Stimulated activated CD4-positive, alpha-beta T cell treated with anti-CD3 and anti-CD28 coated beads, Interleukin-12 subunit alpha, Interleukin-12 subunit beta, amount 100 ng/mL, for 4 hours (primary cell): ENCODE data around the gene PCDHB4.
"Not testable (repeated sequence)": the region's sequence is repeated elsewhere in the genome, so short reads cannot be mapped to it uniquely, and the experiment has no call there.

ENCODE experiments used
- DNase-seq: peaks from one replicate; pipeline ENCODE4 v3.0.0-alpha.2; 2020

The PCDHB4 gene

DNA sequence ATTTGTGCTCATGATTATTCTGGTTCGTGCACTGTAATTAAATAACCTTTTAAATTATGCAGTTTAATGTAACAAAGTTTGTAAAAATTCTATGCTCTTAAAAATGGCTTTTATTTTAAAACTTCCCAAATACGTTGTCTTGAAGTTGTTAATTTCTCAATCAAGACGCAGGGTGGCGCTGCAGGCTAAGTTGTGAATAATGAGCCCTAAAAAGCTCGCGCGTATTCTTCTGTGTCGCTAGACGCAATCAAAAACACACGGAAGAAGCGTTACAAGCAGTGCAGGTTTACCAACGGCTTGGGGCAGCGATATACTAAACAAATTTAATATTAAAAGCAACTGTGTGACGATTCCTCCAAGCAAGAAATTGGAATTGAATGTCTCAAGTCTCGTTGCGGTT is at the start of gene PCDHB4:
TSS of gene PCDHB4 (plus strand) at position 256 of the 400 bp plus-strand sequence. CDS start 181 bp downstream, outside the sequence.
- no peak for DNase-seq

GRCh38 chr5:141077826-141078225 is 43.8 kb upstream of the PCDHB4 start:
- no peak for DNase-seq

- DNase-seq = no peak
These were observed 39.4 kb upstream of the PCDHB4 start for GRCh38 chr5:141082228-141082627.

- DNase-seq = peak; percentile 11
These were observed 37.1 kb upstream of the PCDHB4 start for GRCh38 chr5:141084487-141084989.

DNA sequence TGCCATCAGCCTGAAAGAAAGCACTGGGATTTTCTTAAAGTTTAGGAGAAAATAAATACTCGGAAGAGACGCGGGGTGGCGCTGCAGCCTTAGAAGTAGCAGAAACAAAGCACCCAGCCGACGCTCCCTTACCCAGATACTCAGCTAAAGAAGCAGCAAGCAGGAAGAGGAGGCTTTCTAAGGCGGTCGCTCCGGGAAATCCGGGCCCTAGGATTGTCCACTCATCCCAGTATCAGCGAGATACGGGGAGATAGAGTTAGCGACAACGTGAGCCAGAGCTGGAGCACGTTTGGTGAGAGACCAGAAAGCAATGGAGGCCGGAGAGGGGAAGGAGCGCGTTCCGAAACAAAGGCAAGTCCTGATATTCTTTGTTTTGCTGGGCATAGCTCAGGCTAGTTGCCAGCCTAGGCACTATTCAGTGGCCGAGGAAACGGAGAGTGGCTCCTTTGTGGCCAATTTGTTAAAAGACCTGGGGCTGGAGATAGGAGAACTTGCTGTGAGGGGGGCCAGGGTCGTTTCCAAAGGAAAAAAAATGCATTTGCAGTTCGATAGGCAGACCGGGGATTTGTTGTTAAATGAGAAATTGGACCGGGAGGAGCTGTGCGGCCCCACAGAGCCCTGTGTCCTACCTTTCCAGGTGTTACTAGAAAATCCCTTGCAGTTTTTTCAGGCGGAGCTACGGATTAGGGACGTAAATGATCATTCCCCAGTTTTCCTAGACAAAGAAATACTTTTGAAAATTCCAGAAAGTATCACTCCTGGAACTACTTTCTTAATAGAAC is 26.9 kb upstream of the PCDHB4 start, which contains the start of gene PCDHB2:
TSS of gene PCDHB2 (plus strand) at position 135 of the 782 bp plus-strand sequence. CDS start at position 311, 176 bp downstream.
- DNase-seq = no peak

DNA sequence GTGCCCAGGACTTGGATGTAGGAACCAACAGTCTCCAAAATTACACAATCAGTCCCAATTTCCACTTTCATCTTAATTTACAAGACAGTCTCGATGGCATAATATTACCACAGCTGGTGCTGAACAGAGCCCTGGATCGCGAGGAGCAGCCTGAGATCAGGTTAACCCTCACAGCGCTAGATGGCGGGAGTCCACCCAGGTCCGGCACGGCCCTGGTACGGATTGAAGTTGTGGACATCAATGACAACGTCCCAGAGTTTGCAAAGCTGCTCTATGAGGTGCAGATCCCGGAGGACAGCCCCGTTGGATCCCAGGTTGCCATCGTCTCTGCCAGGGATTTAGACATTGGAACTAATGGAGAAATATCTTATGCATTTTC is 26.4 kb upstream of the PCDHB4 start:
- DNase-seq = no peak

- DNase-seq = not testable (repeated sequence)
These were observed 25.4 kb upstream of the PCDHB4 start for GRCh38 chr5:141096181-141096580.

GRCh38 chr5:141096586-141096985 is 25.0 kb upstream of the PCDHB4 start:
- DNase-seq = not testable (repeated sequence)

- DNase-seq = no peak
These were observed 21.3 kb upstream of the PCDHB4 start, which contains the start of gene PCDHB3 for GRCh38 chr5:141100243-141100805. Gene PCDHB3, plus strand, starts transcription at chr5:141100473. Its CDS starts 177 bp downstream, at chr5:141100650.

GRCh38 chr5:141101059-141101458 is 20.6 kb upstream of the PCDHB4 start:
- DNase-seq = no peak

DNA sequence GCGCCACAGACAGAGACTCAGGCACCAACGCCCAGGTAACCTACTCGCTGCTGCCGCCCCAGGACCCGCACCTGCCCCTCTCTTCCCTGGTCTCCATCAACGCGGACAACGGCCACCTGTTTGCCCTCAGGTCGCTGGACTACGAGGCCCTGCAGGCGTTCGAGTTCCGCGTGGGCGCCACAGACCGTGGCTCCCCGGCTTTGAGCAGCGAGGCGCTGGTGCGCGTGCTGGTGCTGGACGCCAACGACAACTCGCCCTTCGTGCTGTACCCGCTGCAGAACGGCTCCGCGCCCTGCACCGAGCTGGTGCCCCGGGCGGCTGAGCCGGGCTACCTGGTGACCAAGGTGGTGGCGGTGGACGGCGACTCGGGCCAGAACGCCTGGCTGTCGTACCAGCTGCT is 19.5 kb upstream of the PCDHB4 start:
- DNase-seq = not testable (repeated sequence)

- DNase-seq = not testable (repeated sequence)
These were observed 19.1 kb upstream of the PCDHB4 start for GRCh38 chr5:141102471-141102870.

- no peak for DNase-seq
These were observed 16.3 kb upstream of the PCDHB4 start for GRCh38 chr5:141105350-141105749.

DNA sequence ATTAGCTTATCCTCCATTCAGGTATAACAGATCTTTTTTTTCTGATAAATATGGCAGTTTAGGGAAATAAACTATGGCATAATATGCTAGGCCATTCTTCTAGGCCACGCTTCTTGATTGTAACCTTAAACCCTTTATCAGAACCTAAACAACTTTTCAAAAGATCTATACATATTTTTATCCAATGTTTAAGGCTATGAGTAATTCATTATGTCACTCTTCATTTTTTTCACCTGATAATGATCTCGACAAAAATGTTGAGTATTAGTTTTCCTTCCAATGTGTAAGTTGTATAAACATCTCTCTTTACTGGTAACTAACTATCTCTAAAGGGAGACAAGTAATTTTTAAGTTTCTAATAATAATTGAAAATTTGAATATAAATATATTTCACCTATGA is 2.4 kb upstream of the PCDHB4 start:
- DNase-seq = no peak

DNA sequence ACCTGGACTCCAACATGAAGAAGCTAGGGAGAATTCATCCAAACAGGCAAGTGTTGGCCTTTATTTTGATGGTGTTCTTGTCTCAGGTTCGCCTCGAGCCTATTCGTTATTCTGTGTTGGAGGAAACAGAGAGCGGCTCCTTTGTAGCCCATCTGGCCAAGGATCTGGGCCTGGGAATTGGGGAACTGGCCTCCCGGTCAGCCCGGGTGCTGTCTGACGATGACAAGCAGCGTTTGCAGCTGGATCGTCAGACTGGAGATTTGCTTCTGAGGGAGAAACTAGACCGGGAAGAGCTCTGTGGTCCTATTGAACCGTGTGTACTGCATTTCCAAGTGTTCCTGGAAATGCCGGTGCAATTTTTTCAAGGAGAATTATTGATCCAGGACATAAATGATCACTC is 367 bp downstream of the PCDHB4 start:
- no peak for DNase-seq

- not testable (repeated sequence) for DNase-seq
These were observed 1.9 kb downstream of the PCDHB4 start for GRCh38 chr5:141123396-141124135.

GRCh38 chr5:141127305-141127704 is 5.7 kb downstream of the PCDHB4 start:
- DNase-seq = no peak

- no peak for DNase-seq
These were observed 13.6 kb downstream of the PCDHB4 start, which contains the start of gene PCDHB5 for GRCh38 chr5:141135030-141135717. Gene PCDHB5, plus strand, starts transcription at chr5:141135206. Its CDS starts 229 bp downstream, at chr5:141135435.

DNA sequence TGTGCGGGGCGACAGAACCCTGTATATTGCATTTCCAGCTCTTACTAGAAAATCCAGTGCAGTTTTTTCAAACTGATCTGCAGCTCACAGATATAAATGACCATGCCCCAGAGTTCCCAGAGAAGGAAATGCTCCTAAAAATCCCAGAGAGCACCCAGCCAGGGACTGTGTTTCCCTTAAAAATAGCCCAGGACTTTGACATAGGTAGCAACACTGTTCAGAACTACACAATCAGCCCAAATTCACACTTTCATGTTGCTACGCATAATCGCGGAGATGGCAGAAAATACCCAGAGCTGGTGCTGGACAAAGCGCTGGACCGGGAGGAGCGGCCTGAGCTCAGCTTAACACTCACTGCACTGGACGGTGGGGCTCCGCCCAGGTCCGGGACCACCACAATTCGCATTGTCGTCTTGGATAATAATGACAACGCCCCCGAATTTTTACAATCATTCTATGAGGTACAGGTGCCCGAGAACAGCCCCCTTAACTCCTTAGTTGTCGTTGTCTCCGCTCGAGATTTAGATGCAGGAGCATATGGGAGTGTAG is 14.2 kb downstream of the PCDHB4 start:
- no peak for DNase-seq

- DNase-seq = not testable (repeated sequence)
These were observed 15.7 kb downstream of the PCDHB4 start for GRCh38 chr5:141137346-141137745.

DNA sequence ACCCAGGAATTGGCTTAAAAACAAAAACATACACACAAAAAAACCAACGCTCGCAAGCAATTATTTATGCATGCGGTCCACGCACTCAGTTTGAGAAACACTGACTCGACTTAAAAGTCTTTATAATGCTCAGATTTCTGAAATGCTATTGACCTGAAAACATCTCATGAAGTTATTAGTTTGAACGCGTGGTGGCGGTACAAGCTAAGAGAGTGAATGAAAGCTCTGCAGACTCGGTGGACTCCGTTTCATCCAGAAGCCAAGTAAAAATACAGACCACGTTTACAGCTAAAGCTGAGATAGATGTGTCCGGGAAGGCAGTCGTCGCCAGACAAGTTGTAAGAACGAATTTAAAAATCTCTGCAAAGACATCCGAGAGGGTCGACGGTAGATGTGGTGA is 28.2 kb downstream of the PCDHB4 start, which contains the start of gene PCDHB6:
TSS of gene PCDHB6 (plus strand) at position 246 of the 400 bp plus-strand sequence. CDS start 201 bp downstream, outside the sequence.
- DNase-seq = no peak
